ENCODE results near the gene PCSK5. TPM values are rescaled to one million over a fixed set of nuclear protein-coding genes. Genes with fewer than 3 reads are reported as not detected.

Gene PCSK5
- total RNA-seq, 1 experiment from 2014 or later, result 7.5 TPM

- Histone ChIP-seq H3K4me2 (ENCODE audit: insufficient read depth, insufficient read length, low read length) (no peak overlapping the region), H3K79me2 (ENCODE audit: insufficient read depth, low read length) (no peaks in the 10 kb centered on the region), H3K9ac (ENCODE audit: extremely low read depth, insufficient read length, low read length) (no peak overlapping the region), H3K23me2 (ENCODE audit: insufficient read length, low read depth, low read length, poor library complexity, severe bottlenecking) (no peaks in the 10 kb centered on the region), H2AK5ac (ENCODE audit: insufficient read length, low read length) (no peak overlapping the region), H4K5ac (ENCODE audit: insufficient read length, low read depth, low read length) (no peak overlapping the region), H3K27me3 (ENCODE audit: insufficient read depth, low read length) (no peaks in the 10 kb centered on the region), H4K20me1 (ENCODE audit: control insufficient read depth, insufficient read depth, insufficient read length) (no peaks in the 10 kb centered on the region), H3K23ac (ENCODE audit: insufficient read length, low read depth, low read length) (no peak overlapping the region), H3K4ac (ENCODE audit: low read depth, low read length) (no peak overlapping the region), H4K91ac (ENCODE audit: insufficient read length, low read depth, low read length) (no peak overlapping the region), H2BK12ac (ENCODE audit: insufficient read length, low read depth, low read length) (no peak overlapping the region), H3K18ac (ENCODE audit: insufficient read length, low read depth, low read length) (no peak overlapping the region), H3T11ph (ENCODE audit: low read length) (no peak overlapping the region), H2BK120ac (ENCODE audit: low read depth, low read length, poor library complexity, severe bottlenecking) (no peak overlapping the region), H2BK5ac (ENCODE audit: insufficient read length, low read length) (no peak overlapping the region), H3K14ac (ENCODE audit: insufficient read depth, low read length) (no peak overlapping the region), H2BK20ac (ENCODE audit: low read depth, low read length, poor library complexity, severe bottlenecking) (no peak overlapping the region), H3K27ac (ENCODE audit: insufficient read length, low read depth, low read length) (no peak overlapping the region), H3K4me1 (ENCODE audit: insufficient read depth, low read length) (no peaks in the 10 kb centered on the region), H2AFZ (ENCODE audit: low read length) (no peak overlapping the region), H3K79me1 (ENCODE audit: insufficient read depth, low read depth, low read length, poor library complexity, severe bottlenecking) (no peaks in the 10 kb centered on the region), H2BK15ac (ENCODE audit: low read depth, low read length) (no peak overlapping the region), H4K8ac (replicated peaks; ENCODE audit: insufficient read length, low read depth, low read length) (no peak overlapping the region), H3K9me3 (ENCODE audit: control insufficient read depth, low read depth, low read length) (no peaks in the 10 kb centered on the region), H3K56ac (ENCODE audit: insufficient read length, low read depth, low read length) (no peak overlapping the region)
- H3K4me3 Mint-ChIP-seq, result no peak overlapping the region
- DNase-seq, result no peak
- WGBS (ENCODE audit: extremely low coverage, insufficient read length, low lambda C conversion rate), result no CpG with 5 or more reads among the region's 5 CpGs
- no peak overlapping the region for H3K27ac Mint-ChIP-seq
- H3K4me1 Mint-ChIP-seq, result no peaks in the 10 kb centered on the region
- H3K27me3 Mint-ChIP-seq (ENCODE audit: low read depth), result no peaks in the 10 kb centered on the region
- no peaks in the 10 kb centered on the region for H3K36me3 Mint-ChIP-seq (ENCODE audit: insufficient read depth in 1 of 3, low read depth in 3 of 3)
- no peaks in the 10 kb centered on the region for H3K9me3 Mint-ChIP-seq
- TF ChIP-seq, protein P1, sequence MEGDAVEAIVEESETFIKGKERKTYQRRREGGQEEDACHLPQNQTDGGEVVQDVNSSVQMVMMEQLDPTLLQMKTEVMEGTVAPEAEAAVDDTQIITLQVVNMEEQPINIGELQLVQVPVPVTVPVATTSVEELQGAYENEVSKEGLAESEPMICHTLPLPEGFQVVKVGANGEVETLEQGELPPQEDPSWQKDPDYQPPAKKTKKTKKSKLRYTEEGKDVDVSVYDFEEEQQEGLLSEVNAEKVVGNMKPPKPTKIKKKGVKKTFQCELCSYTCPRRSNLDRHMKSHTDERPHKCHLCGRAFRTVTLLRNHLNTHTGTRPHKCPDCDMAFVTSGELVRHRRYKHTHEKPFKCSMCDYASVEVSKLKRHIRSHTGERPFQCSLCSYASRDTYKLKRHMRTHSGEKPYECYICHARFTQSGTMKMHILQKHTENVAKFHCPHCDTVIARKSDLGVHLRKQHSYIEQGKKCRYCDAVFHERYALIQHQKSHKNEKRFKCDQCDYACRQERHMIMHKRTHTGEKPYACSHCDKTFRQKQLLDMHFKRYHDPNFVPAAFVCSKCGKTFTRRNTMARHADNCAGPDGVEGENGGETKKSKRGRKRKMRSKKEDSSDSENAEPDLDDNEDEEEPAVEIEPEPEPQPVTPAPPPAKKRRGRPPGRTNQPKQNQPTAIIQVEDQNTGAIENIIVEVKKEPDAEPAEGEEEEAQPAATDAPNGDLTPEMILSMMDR (conservative IDR thresholded peaks at IDR 0.05), result no peak
These were observed 18.8 kb upstream of the PCSK5 start for GRCh38 chr9:75871624-75872023.

All from H9 (cell line).